T-helper 17 cell (primary cell): Measurements from ENCODE around the gene COQ2. TPM values are rescaled to one million over a fixed set of nuclear protein-coding genes. Genes with fewer than 3 reads are reported as not detected.
"Not testable (repeated sequence)": the region's sequence is repeated elsewhere in the genome, so short reads cannot be mapped to it uniquely, and the experiment has no call there.

Source experiments
- ATAC-seq: fragments of 150-1000 bp; cut with Tn5 transposase; 2 replicates; pipeline ENCODE4 v1.10.0; 2021; ENCODE audit warnings: mild to moderate bottlenecking, moderate library complexity
- DNase-seq, 3 donors: peaks; one replicate each; pipeline versions ENCODE4 v3.0.0 to v3.0.0-alpha.2; 2020 to 2021
- H3K9me3 ChIP-seq: one replicate; pipeline ENCODE4 v1.7.0; 2013; ENCODE audit warnings: low read length, mild to moderate bottlenecking; ENCODE audit not compliant: control insufficient read depth, poor library complexity, severe bottlenecking
- H3K27ac Mint-ChIP-seq: one replicate; pipeline ENCODE4 v1.8.0; 2022; ENCODE audit warnings: mild to moderate bottlenecking, moderate library complexity, mixed read lengths
- H3K27me3 Mint-ChIP-seq: one replicate; pipeline ENCODE4 v1.8.0; 2022; ENCODE audit warnings: mixed read lengths
- H3K36me3 Mint-ChIP-seq: one replicate; pipeline ENCODE4 v1.8.0; 2022; ENCODE audit warnings: low read depth, mixed read lengths
- H3K4me1 Mint-ChIP-seq: one replicate; pipeline ENCODE4 v1.8.0; 2022; ENCODE audit warnings: mild to moderate bottlenecking, mixed read lengths
- H3K4me3 Mint-ChIP-seq: one replicate; pipeline ENCODE4 v1.8.0; 2022; ENCODE audit warnings: mild to moderate bottlenecking, moderate library complexity, mixed read lengths
- total RNA-seq, 4 donors: library from RNA in 2 of 4; stranded (reverse) in 2 of 4; gene quantifications; one replicate each; pipeline ENCODE4 v1.2.3 and lab custom pipeline; 2022 to 2026

The COQ2 gene
- total RNA-seq, 2 donors from 2014 or later: 4.7 to 5.5 TPM

DNA sequence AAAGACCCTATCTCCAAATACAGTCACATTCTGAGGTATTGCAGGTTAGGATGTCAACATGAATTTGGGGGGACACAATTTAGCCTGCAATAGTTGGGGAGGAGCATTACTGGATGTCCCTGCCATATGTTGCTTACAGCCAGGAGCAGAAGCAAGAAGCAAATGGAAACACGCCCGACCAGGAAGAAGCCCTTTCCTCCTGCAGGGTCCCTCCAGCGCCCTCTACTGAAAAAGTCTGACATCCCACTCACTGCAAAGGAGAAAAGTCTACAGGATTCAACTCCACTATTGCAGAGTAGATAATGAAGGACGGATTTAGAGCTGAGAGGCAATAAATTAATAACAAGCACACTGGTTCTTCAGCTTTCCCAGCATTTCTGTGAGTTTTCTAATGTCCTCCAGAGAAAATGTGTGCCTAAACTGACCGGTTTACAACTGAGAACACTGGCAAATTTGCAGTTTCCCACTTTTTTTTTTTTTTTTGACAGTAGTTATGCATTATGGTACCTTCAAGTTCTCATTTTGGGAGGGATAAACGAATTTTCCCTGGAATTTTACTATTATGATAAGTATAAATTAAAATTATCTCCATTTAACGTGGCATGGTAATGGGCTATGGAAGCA lies 31.7 kb downstream of the COQ2 start:
- H3K9me3 ChIP-seq: no peaks in the 10 kb centered on the region
- Mint-ChIP-seq H3K4me1 (peaks cover 21% of the 10 kb centered on the region), H3K36me3 (no peaks in the 10 kb centered on the region), H3K27me3 (no peaks in the 10 kb centered on the region), H3K4me3 (no peak overlapping the region), H3K27ac (peak overlapping the region; percentile 39)
- DNase-seq: peak; percentile 33 to 62 (median 48)
- peak; percentile 91 for ATAC-seq

DNA sequence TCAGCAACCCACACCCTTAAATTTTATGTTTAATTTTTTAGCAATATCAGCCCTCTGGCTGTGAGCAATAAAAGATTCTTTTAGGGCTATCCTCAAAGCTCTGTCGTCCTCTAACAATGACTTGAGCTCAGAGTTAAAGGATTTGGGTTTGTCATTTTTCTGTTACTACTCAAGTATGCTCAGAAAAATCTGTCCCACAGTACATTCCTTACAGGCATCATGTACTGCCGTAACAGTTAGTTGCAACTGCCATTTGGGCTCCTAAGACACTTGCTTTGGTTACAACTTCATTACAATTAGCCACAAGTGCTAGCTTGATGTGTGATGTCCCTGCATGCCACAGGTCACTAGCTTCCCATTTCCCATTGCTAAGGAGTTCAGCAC lies 33.2 kb downstream of the COQ2 start:
- no peaks in the 10 kb centered on the region for H3K9me3 ChIP-seq
- ATAC-seq (no peak), DNase-seq (no peak)
- Mint-ChIP-seq H3K36me3 (peaks cover 1% of the 10 kb centered on the region), H3K4me3 (no peak overlapping the region), H3K27me3 (no peaks in the 10 kb centered on the region), H3K4me1 (peaks cover 18% of the 10 kb centered on the region), H3K27ac (peak overlapping the region; percentile 39)

DNA sequence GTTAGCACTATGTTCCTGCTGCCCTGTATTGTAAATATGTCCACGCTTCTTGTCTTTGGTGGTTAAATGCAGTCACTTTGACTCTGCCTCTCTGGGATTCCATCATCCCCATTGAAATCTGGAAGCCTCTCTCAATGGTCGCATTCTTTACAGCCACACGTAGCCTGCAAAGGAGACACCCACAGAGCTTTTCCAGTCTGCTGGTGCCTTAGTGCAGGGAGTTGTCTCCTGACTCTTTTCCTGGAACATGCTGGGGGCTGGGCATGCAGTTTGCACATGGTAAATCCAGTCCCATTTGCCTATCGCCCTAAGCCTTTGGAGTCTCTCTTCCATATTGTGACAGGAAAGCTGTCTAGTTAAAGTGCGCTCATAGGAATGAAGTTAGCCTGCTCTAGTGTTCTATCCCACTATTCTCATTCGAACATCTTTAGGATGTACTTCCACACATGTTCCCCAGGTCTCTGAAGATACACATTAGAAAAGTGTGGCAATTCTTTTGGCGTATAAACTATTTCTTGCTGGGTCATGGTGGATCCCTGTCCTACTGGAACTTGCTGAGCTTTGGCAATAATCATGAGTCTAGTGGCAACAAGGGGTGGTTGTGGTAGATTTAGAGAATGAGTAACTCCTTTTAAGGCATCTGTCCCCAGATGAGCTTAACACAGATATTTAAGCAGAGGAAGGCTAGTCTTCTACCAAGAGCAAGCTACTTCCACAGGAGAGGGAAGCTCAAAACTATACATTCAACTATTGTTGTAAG lies 33.7 kb downstream of the COQ2 start:
- H3K9me3 ChIP-seq: no peaks in the 10 kb centered on the region
- DNase-seq: no peak
- Mint-ChIP-seq H3K4me1 (peaks cover 18% of the 10 kb centered on the region), H3K27ac (no peak overlapping the region), H3K36me3 (peaks cover 3% of the 10 kb centered on the region), H3K27me3 (no peaks in the 10 kb centered on the region), H3K4me3 (no peak overlapping the region)
- ATAC-seq: no peak

DNA sequence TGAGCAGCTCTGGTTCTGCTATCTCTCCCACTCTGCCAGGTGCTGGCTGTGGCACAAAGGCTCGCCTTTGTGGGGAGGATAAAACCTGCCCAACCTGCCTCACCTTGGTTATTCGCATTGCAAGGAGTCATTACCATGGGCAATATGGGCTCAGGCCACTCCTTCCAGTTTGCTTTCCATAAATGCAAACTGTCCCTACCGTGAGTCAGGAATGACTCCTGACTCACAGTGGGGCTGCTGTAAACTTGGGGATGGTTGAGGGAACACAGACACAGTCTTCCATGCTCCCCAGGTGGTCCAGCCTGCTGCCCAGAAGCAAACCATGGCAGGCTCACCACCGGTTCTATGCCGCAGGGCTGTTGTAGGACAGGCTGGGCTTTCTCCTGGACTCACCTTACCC lies 36.1 kb downstream of the COQ2 start:
- ATAC-seq: no peak
- DNase-seq: no peak
- H3K36me3 Mint-ChIP-seq: peaks cover 3% of the 10 kb centered on the region
- no peak overlapping the region for H3K27ac Mint-ChIP-seq
- no peaks in the 10 kb centered on the region for H3K27me3 Mint-ChIP-seq
- no peaks in the 10 kb centered on the region for H3K9me3 ChIP-seq
- H3K4me3 Mint-ChIP-seq: no peak overlapping the region
- peaks cover 18% of the 10 kb centered on the region for H3K4me1 Mint-ChIP-seq

DNA sequence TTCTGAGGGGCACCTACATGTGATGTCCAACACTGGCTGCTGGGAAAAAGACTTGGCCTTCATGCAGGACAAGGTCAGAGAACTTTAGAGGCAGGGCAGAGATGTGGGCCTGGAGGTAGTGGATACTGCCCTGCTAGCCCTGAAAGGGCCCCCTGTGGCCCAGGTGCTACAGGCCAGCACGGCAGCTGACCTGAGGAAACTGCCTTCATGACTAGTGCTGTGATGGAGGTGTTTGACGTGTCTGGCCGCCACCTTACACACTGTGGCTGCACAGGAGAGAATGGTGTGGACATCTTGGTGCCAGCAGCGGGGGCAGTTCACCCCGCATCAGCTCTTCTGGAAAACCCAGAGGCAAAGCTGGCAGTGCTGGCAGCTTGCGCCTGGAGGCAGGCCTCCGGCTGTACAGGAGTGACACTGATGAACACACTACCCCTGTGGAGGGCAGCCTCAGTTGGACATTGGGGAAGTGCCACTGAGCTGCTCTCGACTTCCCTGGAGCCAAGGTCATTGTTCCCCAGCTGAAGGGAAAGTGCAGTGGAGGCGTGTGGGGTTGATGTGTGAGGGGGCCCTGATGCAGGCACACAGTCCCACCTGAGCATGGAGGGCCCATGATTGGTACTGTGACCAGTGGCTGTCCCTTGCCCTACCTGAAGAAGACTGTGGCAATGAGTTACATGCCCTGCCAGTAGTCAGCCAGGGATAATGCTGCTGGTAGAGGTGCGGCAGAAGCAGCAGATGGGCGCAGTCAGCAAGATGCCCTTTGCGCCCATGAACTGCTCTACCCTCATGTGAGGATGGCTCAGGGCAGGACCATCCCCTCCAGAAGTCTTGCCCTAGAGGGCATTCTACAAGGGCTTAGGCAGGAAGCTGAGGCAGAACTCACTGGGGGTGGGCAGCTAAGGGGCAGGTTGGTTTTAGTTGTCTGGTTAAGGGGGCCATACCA lies 36.9 kb downstream of the COQ2 start:
- ATAC-seq (no peak), DNase-seq (no peak)
- H3K4me3 Mint-ChIP-seq: no peak overlapping the region
- peaks cover 3% of the 10 kb centered on the region for H3K36me3 Mint-ChIP-seq
- no peaks in the 10 kb centered on the region for H3K9me3 ChIP-seq
- H3K4me1 Mint-ChIP-seq: peaks cover 13% of the 10 kb centered on the region
- H3K27ac Mint-ChIP-seq: no peak overlapping the region
- no peaks in the 10 kb centered on the region for H3K27me3 Mint-ChIP-seq

DNA sequence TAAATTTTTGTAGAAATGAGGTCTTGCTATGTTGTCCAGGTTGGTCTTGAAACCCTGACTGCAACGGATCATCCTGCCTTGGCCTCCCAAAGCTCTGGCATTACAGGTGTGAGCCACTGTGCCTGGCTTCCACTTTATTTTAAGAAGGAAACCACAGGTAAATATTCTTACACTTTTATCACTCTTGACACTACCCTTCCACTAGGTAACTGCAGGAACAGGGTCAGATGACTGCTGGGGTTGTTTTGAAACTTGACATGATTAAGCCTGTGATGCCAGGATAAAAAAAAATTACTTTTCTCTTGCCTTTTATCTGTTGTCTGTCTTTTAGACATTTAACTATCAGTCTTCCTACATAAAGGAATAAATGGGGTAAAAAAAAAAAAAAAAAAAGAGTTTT lies 43.5 kb downstream of the COQ2 start:
- H3K27ac Mint-ChIP-seq: no peak overlapping the region

DNA sequence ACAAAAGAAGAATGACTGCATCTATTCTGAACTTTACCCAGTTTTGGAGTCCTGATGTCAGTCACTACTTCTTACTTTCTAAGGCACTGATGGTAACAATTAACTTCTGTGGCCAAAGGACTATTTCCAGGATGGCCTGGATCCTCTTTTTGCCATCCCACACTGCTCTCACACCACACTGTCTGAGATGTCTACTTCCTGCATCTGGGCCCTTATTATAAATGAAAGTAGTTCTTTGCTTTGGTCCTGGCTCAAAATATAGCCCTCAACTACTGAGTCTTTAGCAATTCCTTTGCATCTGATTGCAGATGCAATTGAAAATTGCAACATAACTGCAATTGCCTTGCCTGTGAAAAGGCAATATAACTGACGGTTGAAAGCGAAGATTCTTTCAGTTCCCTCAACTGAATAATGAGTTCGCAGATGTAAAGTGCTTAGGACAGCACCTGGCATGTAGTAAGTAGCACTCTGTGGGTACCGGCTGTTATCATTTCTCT lies 44.2 kb downstream of the COQ2 start:
- no peak overlapping the region for H3K27ac Mint-ChIP-seq
- H3K4me1 Mint-ChIP-seq: peaks cover 27% of the 10 kb centered on the region
- H3K27me3 Mint-ChIP-seq: no peaks in the 10 kb centered on the region

More for the DNA sequence above, 43.5 kb downstream of the COQ2 start:
- H3K9me3 ChIP-seq: no peaks in the 10 kb centered on the region
- peaks cover 20% of the 10 kb centered on the region for H3K4me1 Mint-ChIP-seq
- H3K27me3 Mint-ChIP-seq: no peaks in the 10 kb centered on the region
- H3K36me3 Mint-ChIP-seq: no peaks in the 10 kb centered on the region
- ATAC-seq (no peak), DNase-seq (no peak)
- no peak overlapping the region for H3K4me3 Mint-ChIP-seq

DNA sequence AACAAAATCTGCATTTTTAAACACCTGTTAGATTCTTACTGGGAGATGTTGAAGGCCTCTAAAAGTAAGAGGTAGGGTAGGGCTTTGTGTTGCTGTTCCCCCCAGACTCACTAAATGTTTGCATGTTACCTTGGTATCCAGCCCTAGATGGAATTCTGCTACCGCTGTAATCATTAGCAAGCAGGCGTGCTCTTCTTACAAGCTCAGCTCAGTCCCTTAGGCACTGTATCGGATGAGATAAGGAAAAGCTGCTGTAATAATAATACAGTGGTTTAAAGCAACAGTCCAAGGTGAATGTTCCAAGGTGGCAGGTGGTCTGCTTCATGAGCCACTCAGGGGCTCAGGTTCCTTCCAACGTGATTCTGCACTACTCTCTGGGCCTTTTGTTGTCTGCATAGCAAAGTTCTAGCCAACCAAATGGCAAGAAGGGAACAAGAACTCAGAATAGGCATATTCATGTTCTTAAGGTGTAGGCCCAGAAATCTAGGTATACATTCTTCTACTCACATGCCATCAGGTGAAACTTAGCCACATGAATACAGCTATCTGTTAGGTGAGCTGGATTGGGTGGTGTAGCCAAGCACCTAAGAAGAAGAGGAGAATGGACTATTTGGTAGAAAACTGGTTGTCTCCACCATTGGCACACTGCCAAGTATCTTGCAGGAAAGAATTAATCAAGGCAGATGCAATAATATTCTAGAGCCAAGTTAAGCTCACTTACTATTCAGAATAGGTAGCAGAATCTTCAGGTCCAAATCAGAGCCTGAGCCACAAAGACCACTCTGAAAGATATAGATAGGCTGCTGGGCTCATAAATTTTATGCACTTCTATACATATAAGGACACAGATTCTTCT lies 46.0 kb downstream of the COQ2 start:
- Mint-ChIP-seq H3K27ac (no peak overlapping the region), H3K36me3 (no peaks in the 10 kb centered on the region), H3K4me1 (peaks cover 37% of the 10 kb centered on the region), H3K4me3 (no peak overlapping the region), H3K27me3 (no peaks in the 10 kb centered on the region)
- DNase-seq (no peak), ATAC-seq (no peak)
- H3K9me3 ChIP-seq: no peaks in the 10 kb centered on the region

More for the DNA sequence above, 44.2 kb downstream of the COQ2 start:
- ATAC-seq (no peak), DNase-seq (no peak)
- H3K36me3 Mint-ChIP-seq: no peaks in the 10 kb centered on the region
- H3K4me3 Mint-ChIP-seq: no peak overlapping the region
- H3K9me3 ChIP-seq: no peaks in the 10 kb centered on the region

DNA sequence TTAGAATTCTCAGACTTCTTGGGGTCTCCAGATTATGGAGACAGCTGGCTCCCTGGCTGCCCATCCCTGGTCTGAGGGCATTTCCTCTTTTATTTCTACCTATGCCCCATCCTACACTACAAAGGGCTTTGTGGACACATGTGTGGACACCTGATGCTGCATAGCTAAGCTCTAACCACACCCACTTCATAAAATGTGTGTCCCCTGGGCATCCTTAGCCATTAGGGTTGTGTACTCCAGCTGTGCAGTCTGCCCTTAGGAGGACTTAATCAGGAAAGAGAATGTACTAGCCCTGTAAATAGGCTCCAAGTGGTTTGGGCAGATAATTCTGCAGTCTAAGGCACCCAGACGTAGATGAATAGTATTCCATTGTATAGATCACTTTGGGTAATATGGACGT lies 47.0 kb downstream of the COQ2 start:
- ATAC-seq (no peak), DNase-seq (no peak)
- H3K4me1 Mint-ChIP-seq: peaks cover 39% of the 10 kb centered on the region
- H3K27me3 Mint-ChIP-seq: no peaks in the 10 kb centered on the region
- H3K27ac Mint-ChIP-seq: no peak overlapping the region
- no peaks in the 10 kb centered on the region for H3K9me3 ChIP-seq
- no peaks in the 10 kb centered on the region for H3K36me3 Mint-ChIP-seq
- no peak overlapping the region for H3K4me3 Mint-ChIP-seq

DNA sequence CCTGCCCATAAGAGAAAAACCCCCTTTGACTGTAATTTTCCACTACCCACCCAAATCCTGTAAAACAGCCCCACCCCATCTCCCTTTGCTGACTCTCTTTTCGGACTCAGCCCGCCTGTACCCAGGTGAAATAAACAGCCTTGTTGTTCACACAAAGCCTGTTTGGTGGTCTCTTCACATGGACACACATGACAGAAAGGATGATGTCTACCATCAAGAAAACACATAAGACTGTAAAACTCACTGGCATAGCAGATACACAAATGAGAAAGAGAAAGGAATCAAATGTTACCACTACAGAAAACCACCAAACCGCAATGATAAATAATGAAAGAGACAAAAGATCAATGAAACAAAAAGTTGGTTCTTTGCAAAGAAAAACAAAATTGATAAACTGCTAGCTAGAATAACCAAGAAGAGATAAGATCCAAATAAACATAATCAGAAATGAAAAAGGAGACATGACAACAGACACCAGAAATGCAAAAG lies 48.9 kb downstream of the COQ2 start:
- Mint-ChIP-seq H3K4me3 (peak overlapping the region; percentile 81), H3K27ac (peak overlapping the region; percentile 73), H3K4me1 (peaks cover 45% of the 10 kb centered on the region)
- H3K36me3 Mint-ChIP-seq, H3K9me3 ChIP-seq, H3K27me3 Mint-ChIP-seq, DNase-seq: not testable (repeated sequence)
- peak; percentile 75 for ATAC-seq

DNA sequence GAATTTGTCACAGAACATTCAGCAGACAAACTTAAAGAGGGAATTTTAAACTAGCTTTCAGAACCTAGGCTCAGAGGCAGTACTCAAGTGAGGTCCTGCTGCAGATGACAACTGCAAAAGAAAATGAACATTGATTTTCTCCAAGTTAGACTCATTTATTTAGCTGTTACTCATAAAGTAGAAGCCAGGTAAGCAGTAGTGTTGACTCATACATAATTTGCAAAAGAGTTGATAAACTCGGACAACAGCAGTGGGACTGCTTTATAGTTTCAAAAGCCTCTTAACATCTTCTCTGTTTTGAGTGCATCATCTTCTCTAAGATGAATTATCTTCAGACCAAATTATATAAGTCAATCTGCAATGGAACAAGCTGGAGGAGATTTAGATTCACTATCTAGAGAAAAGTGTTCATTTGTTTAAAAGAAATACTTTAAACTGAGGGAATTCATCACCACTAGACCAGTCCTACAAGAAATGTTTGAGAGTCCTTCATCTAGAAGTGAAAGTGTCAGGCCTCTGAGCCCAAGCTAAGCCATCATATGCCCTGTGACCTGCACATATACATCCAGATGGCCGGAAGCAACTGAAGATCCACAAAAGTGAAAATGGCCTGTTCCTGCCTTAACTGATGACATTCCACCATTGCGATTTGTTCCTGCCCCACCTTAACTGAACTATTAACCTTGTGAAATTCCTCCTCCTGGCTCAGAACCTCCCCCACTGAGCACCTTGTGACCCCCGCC lies 49.5 kb downstream of the COQ2 start:
- no peaks in the 10 kb centered on the region for H3K36me3 Mint-ChIP-seq
- H3K9me3 ChIP-seq: no peaks in the 10 kb centered on the region
- peak overlapping the region; percentile 81 for H3K4me3 Mint-ChIP-seq
- H3K27ac Mint-ChIP-seq: peak overlapping the region; percentile 73
- no peaks in the 10 kb centered on the region for H3K27me3 Mint-ChIP-seq
- peak; percentile 6 for ATAC-seq
- peaks cover 41% of the 10 kb centered on the region for H3K4me1 Mint-ChIP-seq
- no peak for DNase-seq

DNA sequence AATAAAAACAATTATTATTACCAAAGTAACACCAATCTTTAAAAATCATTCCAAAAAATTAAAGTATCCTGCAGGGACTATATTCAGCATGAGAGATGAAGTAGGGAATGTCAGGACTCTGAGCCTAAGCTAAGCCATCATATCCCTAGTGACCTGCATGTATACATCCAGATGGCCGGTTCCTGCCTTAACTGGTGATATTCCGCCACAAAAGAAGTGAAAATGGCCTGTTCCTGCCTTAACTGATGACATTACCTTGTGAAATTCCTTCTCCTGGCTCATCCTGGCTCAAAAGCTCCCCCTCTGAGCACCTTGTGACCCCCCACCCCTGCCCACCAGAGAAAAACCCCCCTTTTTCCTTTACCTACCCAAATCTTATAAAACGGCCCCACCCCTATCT lies 50.2 kb downstream of the COQ2 start:
- not testable (repeated sequence) for H3K36me3 Mint-ChIP-seq, DNase-seq, ATAC-seq, H3K27ac Mint-ChIP-seq, H3K9me3 ChIP-seq, H3K27me3 Mint-ChIP-seq, H3K4me3 Mint-ChIP-seq
- peaks cover 39% of the 10 kb centered on the region for H3K4me1 Mint-ChIP-seq
